ENCODE measurements around the gene GOLGA6D. TPM values are rescaled to one million over a fixed set of nuclear protein-coding genes. Genes with fewer than 3 reads are reported as not detected.

The GOLGA6D gene
- total and polyA plus RNA-seq, 2 of the 4 experiments (the other 2 are of a cell fraction) = not detected

- Histone ChIP-seq H3K4me1 (ENCODE audit: control insufficient read depth, insufficient read depth, low read length) (no peaks in the 10 kb centered on the region), H2BK20ac (ENCODE audit: low read depth, low read length) (no peak overlapping the region), H2AK9ac (replicated peaks; ENCODE audit: low read depth, low read length, poor library complexity) (no peak overlapping the region), H2BK15ac (ENCODE audit: low read depth, low read length) (no peak overlapping the region), H3K79me1 (ENCODE audit: low read depth in 1 of 2, low read length in 2 of 2) (no peaks in the 10 kb centered on the region), H2AK5ac (ENCODE audit: low read depth, low read length) (no peak overlapping the region), H4K91ac (ENCODE audit: insufficient read depth, low read depth, low read length) (no peak overlapping the region), H4K20me1 (ENCODE audit: insufficient read depth, low read length) (no peaks in the 10 kb centered on the region), H3K9me1 (ENCODE audit: insufficient read depth, low read length) (no peaks in the 10 kb centered on the region), H3K4ac (ENCODE audit: low read depth, low read length) (no peak overlapping the region), H2AFZ (replicated peaks; ENCODE audit: low read length, poor library complexity) (no peak overlapping the region), H2BK120ac (ENCODE audit: low read depth, low read length) (no peak overlapping the region), H3K27me3 (ENCODE audit: control insufficient read depth, insufficient read depth, low read length) (peaks cover 31% of the 10 kb centered on the region), H3K27ac (ENCODE audit: insufficient read depth, low read length) (no peak overlapping the region), H4K5ac (ENCODE audit: low read depth, low read length) (no peak overlapping the region), H3K9ac (ENCODE audit: low read depth, low read length) (no peak overlapping the region), H2BK5ac (ENCODE audit: low read depth, low read length, poor library complexity, severe bottlenecking) (no peak overlapping the region), H3K23ac (ENCODE audit: low read depth, low read length) (no peak overlapping the region), H3K4me3 (ENCODE audit: insufficient read depth, low read depth, low read length) (no peak overlapping the region), H3K56ac (ENCODE audit: extremely low read depth, insufficient read depth, low read length) (no peak overlapping the region), H3K18ac (ENCODE audit: low read depth, low read length) (no peak overlapping the region), H3K36me3 (ENCODE audit: control insufficient read depth, insufficient read depth, low read length) (no peaks in the 10 kb centered on the region), H3K4me2 (ENCODE audit: low read depth, low read length) (no peak overlapping the region), H3K14ac (replicated peaks; ENCODE audit: low read depth, low read length) (no peak overlapping the region), H3K9me3 (ENCODE audit: control insufficient read depth, insufficient read depth, low read length) (no peaks in the 10 kb centered on the region), H4K8ac (ENCODE audit: low read depth in 2 of 2, low read length in 2 of 2) (no peak overlapping the region)
- dilution Hi-C loops (cut with HindIII; ENCODE audit: low sequenced_read_pairs, unreplicated experiment) (no loop called here), in situ Hi-C loops (cut with MboI; ENCODE audit: low sequenced_read_pairs) (no loop called here), intact Hi-C loops (cut with micrococcal nuclease) (no loop called here)
- WGBS, 2 experiments (ENCODE audit: extremely low coverage in 2 of 2, insufficient read length in 1 of 2) = 62% methylated on average over 2 of the region's 5 CpGs; no CpG with 5 or more reads in 1 of the 2 experiments
- no peak for TF ChIP-seq MAFK (IDR thresholded peaks at IDR 0.05; ENCODE audit: low read depth, low read length)
- no peak for TF ChIP-seq RAD21 (IDR thresholded peaks at IDR 0.05; ENCODE audit: low read length)
- TF ChIP-seq POLR2A (IDR thresholded peaks at IDR 0.05; ENCODE audit: low read depth, low read length) = no peak
- no peak for TF ChIP-seq BHLHE40 (IDR thresholded peaks at IDR 0.05; ENCODE audit: low read depth, low read length)
- no peak for TF ChIP-seq USF2 (IDR thresholded peaks at IDR 0.05; ENCODE audit: low read depth, low read length)
- TF ChIP-seq CEBPB (IDR thresholded peaks at IDR 0.05; ENCODE audit: low read depth, low read length) = no peak
- TF ChIP-seq CTCF (conservative IDR thresholded peaks at IDR 0.05; ENCODE audit: low read depth, low read length) = no peak
- no peak for TF ChIP-seq RFX5 (IDR thresholded peaks at IDR 0.05; ENCODE audit: low read depth, low read length)
- TF ChIP-seq MXI1 (IDR thresholded peaks at IDR 0.05; ENCODE audit: borderline replicate concordance, low read depth, low read length) = no peak
- TF ChIP-seq CHD1 (IDR thresholded peaks at IDR 0.05; ENCODE audit: low read depth, low read length) = no peak
- TF ChIP-seq MAZ (IDR thresholded peaks at IDR 0.05; ENCODE audit: borderline replicate concordance, low read depth, low read length) = no peak
- TF ChIP-seq FOS (IDR thresholded peaks at IDR 0.05; ENCODE audit: low read depth, low read length) = no peak
- no peak for TF ChIP-seq SMC3 (IDR thresholded peaks at IDR 0.05; ENCODE audit: low read depth, low read length)
- TF ChIP-seq ELK1 (IDR thresholded peaks at IDR 0.05; ENCODE audit: borderline replicate concordance, low read depth, low read length) = no peak
- no peak for TF ChIP-seq NFE2L2 (IDR thresholded peaks at IDR 0.05; ENCODE audit: low read depth, low read length)
- TF ChIP-seq RCOR1 (IDR thresholded peaks at IDR 0.05; ENCODE audit: insufficient replicate concordance, low read length) = no peak
- POLR2A ChIA-PET (ENCODE audit: unreplicated experiment) = no interaction called here
- ATAC-seq (ENCODE audit: low read depth) = no peak
- BruUV-seq (replicated peaks) = no TSS peak
- DNase-seq = no peak
- CTCF ChIA-PET = no interaction called here
Measured at GRCh38 chr15:75314552-75315290, 32.1 kb downstream of the GOLGA6D start.
